ENCODE data around the gene CCT5.

- TF ChIP-seq CTCF (IDR thresholded peaks at IDR 0.05; ENCODE audit: low read depth, low read length) (no peak), EZH2phosphoT487 (IDR thresholded peaks at IDR 0.05; ENCODE audit: low read depth) (no peak)
Measured at GRCh38 chr5:10250806-10251276, 761 bp downstream of the CCT5 start.

Measured in OCI-LY3 (cell line).